ENCODE data around the gene PTCSC3. TPM values are rescaled to one million over a fixed set of nuclear protein-coding genes. Genes with fewer than 3 reads are reported as not detected.

PTCSC3 gene
- total RNA-seq, 1 experiment from 2014 or later, result not detected

GRCh38 chr14:36161776-36162175, 14.7 kb downstream of the PTCSC3 start:
- H3K27me3 ChIP-seq (replicated peaks; ENCODE audit: insufficient read depth, low read depth, low read length, poor library complexity), result peaks cover 51% of the 10 kb centered on the region
- intact Hi-C loops (cut with micrococcal nuclease; ENCODE audit: unreplicated experiment), result no loop called here
- TF ChIP-seq EZH2 (IDR thresholded peaks at IDR 0.05; ENCODE audit: borderline replicate concordance, low read depth, low read length, poor library complexity, severe bottlenecking), result no peak
- TF ChIP-seq CTCF (conservative IDR thresholded peaks at IDR 0.05; ENCODE audit: low read depth, low read length), result no peak
- H3K4me3 ChIP-seq (ENCODE audit: low read depth, low read length, poor library complexity, severe bottlenecking), result no peak overlapping the region
- H3K27ac ChIP-seq (ENCODE audit: low read depth, low read length, poor library complexity, severe bottlenecking), result no peak overlapping the region
- no peaks in the 10 kb centered on the region for H3K9me3 ChIP-seq (ENCODE audit: low read depth, low read length, poor library complexity, severe bottlenecking)
- BruUV-seq (replicated peaks), result no TSS peak
- ChIA-PET CTCF (no interaction called here), POLR2A (ENCODE audit: low non-redundant PET) (no interaction called here)
- no peaks in the 10 kb centered on the region for H3K36me3 ChIP-seq (ENCODE audit: insufficient read depth, low read length, poor library complexity, severe bottlenecking)
- peaks cover 3% of the 10 kb centered on the region for H3K4me1 ChIP-seq (ENCODE audit: insufficient read depth, low read length, poor library complexity, severe bottlenecking)
- DNase-seq (ENCODE audit: low spot score), result no peak

- no peak for DNase-seq (ENCODE audit: low spot score)
- H3K9me3 ChIP-seq (ENCODE audit: low read depth, low read length, poor library complexity, severe bottlenecking), result no peaks in the 10 kb centered on the region
- BruUV-seq (replicated peaks), result no TSS peak
- CTCF ChIA-PET, result no interaction called here
- H3K36me3 ChIP-seq (ENCODE audit: insufficient read depth, low read length, poor library complexity, severe bottlenecking), result no peaks in the 10 kb centered on the region
- TF ChIP-seq EZH2 (IDR thresholded peaks at IDR 0.05; ENCODE audit: borderline replicate concordance, low read depth, low read length, poor library complexity, severe bottlenecking), result no peak
- TF ChIP-seq CTCF (conservative IDR thresholded peaks at IDR 0.05; ENCODE audit: low read depth, low read length), result no peak
- no peak overlapping the region for H3K4me3 ChIP-seq (ENCODE audit: low read depth, low read length, poor library complexity, severe bottlenecking)
- no peak overlapping the region for H3K27ac ChIP-seq (ENCODE audit: low read depth, low read length, poor library complexity, severe bottlenecking)
- POLR2A ChIA-PET (ENCODE audit: low non-redundant PET), result no interaction called here
- no peaks in the 10 kb centered on the region for H3K4me1 ChIP-seq (ENCODE audit: insufficient read depth, low read length, poor library complexity, severe bottlenecking)
- H3K27me3 ChIP-seq (replicated peaks; ENCODE audit: insufficient read depth, low read depth, low read length, poor library complexity), result no peaks in the 10 kb centered on the region
- intact Hi-C loops (cut with micrococcal nuclease; ENCODE audit: unreplicated experiment), result no loop called here
Measured at GRCh38 chr14:36151335-36151734, 25.2 kb downstream of the PTCSC3 start.

GRCh38 chr14:36134038-36134437, 42.5 kb downstream of the PTCSC3 start:
- BruUV-seq (replicated peaks), result no TSS peak
- H3K36me3 ChIP-seq (ENCODE audit: insufficient read depth, low read length, poor library complexity, severe bottlenecking), result no peaks in the 10 kb centered on the region

More at GRCh38 chr14:36134038-36134437, 42.5 kb downstream of the PTCSC3 start:
- no peaks in the 10 kb centered on the region for H3K27me3 ChIP-seq (replicated peaks; ENCODE audit: insufficient read depth, low read depth, low read length, poor library complexity)
- no peak overlapping the region for H3K27ac ChIP-seq (ENCODE audit: low read depth, low read length, poor library complexity, severe bottlenecking)
- intact Hi-C loops (cut with micrococcal nuclease; ENCODE audit: unreplicated experiment), result no loop called here
- no peak overlapping the region for H3K4me3 ChIP-seq (ENCODE audit: low read depth, low read length, poor library complexity, severe bottlenecking)
- no peaks in the 10 kb centered on the region for H3K4me1 ChIP-seq (ENCODE audit: insufficient read depth, low read length, poor library complexity, severe bottlenecking)
- TF ChIP-seq CTCF (conservative IDR thresholded peaks at IDR 0.05; ENCODE audit: low read depth, low read length) (no peak), EZH2 (IDR thresholded peaks at IDR 0.05; ENCODE audit: borderline replicate concordance, low read depth, low read length, poor library complexity, severe bottlenecking) (no peak)
- ChIA-PET POLR2A (ENCODE audit: low non-redundant PET) (no interaction called here), CTCF (no interaction called here)
- H3K9me3 ChIP-seq (ENCODE audit: low read depth, low read length, poor library complexity, severe bottlenecking), result no peaks in the 10 kb centered on the region
- peak; percentile 46 for DNase-seq (ENCODE audit: low spot score)

All from A673 (cell line).